AG08396 (cell line): ENCODE data around the gene SLC22A1.
"Not testable (repeated sequence)": the region's sequence is repeated elsewhere in the genome, so short reads cannot be mapped to it uniquely, and the experiment has no call there.

Source experiments
- DNase-seq: peaks from one replicate; pipeline ENCODE4 v3.0.0; 2012; ENCODE audit warnings: low spot score, mixed read lengths

Gene SLC22A1

DNA sequence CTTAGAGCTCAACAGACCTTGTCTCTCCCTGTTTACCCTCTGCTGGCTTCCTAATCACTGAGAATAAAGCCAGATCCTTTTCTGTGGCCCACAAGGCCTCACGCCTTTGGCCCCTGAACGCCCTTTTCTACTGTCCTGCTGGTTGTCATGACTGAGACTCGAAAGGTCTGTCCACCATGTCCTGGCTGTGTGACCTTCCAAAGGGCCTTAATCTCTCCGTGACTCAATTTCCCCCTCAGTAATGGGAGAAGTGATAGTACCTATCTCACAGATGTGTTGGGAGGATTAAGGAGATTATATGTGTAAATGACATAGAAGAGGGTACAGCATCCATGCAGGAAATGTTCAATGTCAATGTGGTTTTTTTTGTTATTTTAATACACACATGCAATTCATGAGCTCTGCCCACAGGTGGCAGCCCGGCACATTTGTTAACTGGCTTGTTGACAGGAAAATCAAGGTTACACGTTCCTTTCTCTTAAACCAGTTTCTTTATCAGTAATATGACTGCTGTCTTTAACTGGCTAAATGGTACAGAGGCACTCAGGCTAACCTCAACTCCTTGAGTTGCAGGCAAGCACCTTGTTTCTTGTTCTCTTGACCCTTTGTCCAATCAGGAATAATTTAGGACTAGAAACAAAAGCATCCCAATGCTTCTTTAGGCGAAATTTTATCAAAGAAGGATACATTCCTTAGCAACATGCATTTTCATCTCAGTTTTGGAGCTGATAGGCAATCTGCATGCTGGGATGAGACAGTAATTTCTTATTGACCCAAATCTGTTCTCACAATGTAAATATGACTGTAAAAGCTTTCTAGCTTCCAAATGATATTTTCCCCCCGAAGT lies 16.6 kb downstream of the SLC22A1 start:
- peak; percentile 67 for DNase-seq

- DNase-seq = no peak
Observed at GRCh38 chr6:160138839-160139419, 17.3 kb downstream of the SLC22A1 start.

GRCh38 chr6:160139420-160139851 lies 17.8 kb downstream of the SLC22A1 start:
- peak; percentile 68 for DNase-seq

DNA sequence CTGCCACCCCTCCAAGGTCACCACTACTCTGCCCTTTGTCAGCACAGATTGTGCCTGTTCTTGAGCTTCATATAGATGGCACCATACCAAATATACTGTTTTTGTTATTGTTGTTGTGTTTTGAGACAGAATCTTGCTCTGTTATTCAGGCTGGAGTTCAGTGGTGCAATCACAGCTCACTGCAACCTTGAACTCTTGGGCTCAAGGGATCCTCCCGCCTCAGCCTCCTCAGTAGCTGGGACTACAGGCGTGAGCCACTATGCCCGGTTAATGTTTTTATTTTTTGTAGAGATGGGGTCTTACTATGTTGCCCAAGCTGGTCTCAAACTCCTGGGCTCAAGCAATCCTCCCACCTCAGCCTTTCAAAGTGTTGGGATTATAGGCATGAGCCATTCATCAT lies 18.9 kb downstream of the SLC22A1 start:
- not testable (repeated sequence) for DNase-seq

GRCh38 chr6:160141001-160141726 lies 19.5 kb downstream of the SLC22A1 start:
- DNase-seq = no peak

DNA sequence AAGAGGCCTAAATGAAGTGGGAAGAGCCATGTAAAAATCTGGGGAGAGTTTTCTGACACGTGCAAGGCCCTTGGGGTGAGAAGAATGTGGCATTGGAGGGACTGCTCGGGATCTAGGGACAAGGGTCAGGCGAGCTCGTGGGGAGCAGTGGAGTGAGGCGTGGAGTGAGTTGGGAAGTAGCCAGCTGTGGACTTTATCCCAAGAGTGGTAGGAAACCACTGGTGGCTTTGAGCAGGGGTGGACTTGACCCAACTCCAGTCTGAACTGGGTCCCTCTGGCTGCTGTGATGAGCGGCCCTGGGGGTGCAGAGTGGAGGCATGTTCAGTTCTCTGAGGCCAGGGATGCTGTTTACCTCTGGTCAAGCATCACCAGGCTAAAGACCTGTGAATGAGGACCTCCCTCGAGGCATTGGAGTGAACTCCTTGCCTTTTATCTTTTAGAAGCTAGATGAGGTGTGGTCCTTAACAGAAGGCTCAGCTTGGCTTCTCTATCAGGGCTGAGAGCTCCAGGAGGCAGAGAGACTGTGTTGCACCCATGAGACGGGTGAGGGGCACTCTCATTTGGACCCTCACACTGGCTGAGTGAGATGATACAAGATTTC lies 20.6 kb downstream of the SLC22A1 start:
- DNase-seq = no peak

- DNase-seq = no peak
Observed at GRCh38 chr6:160146454-160147145, 25.0 kb downstream of the SLC22A1 start.

DNA sequence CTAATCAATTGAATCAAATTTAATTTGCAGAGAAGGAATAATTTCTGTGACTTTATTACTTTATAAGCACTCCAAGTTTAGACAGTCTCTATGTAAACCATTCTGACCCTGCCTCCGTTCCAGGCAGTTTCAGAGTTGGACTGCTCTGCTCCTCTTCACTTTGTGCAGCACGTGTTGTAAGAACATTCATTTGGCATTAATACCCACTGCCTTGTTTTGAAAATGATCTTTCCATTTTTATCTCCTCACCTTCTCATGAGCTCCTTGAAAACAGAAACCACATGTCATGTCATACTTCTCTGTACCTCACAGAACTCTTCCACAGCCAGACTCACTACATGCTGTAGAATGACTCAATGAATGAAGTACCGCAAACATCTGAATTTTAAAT lies 25.5 kb downstream of the SLC22A1 start:
- DNase-seq = no peak

DNA sequence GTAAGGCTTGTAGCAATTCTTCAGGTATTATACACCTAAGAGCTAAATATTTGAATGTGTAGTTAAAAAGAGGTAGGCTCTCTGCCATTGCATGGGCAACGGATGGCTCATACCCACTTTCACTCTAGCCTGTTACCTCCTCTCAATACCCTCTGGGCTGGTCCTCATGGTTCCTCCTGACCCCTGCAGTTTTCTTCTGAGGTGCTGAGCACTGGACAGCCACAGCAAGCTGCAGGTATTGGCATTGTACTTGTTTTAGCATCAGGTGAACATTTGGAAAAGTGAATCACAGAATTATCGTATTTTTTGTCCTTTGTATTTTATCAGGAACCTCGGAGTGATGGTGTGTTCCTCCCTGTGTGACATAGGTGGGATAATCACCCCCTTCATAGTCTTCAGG lies 32.9 kb downstream of the SLC22A1 start:
- DNase-seq = no peak

- DNase-seq = no peak
Observed at GRCh38 chr6:160156842-160157241, 35.2 kb downstream of the SLC22A1 start.

DNA sequence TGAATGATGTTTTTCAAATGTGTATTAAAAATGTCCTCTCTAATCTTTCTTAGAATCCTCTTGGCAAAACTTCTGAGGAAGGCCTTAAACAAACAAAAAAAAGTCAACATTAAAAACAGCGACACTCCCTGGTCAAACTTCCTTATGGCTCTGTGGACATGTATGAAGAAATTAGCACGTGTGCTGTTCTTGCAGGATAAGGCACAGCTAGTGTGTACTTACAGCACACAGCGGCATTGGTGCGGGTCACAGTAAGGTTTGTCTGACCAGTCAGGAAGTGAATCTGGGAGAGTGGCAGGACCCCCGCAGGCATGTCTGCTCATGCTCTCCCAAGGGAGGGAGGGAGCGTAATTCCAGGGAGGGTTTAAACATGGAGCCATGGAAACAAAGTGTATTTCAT lies 38.8 kb downstream of the SLC22A1 start:
- DNase-seq = no peak

GRCh38 chr6:160160929-160161646 lies 39.5 kb downstream of the SLC22A1 start:
- no peak for DNase-seq

DNA sequence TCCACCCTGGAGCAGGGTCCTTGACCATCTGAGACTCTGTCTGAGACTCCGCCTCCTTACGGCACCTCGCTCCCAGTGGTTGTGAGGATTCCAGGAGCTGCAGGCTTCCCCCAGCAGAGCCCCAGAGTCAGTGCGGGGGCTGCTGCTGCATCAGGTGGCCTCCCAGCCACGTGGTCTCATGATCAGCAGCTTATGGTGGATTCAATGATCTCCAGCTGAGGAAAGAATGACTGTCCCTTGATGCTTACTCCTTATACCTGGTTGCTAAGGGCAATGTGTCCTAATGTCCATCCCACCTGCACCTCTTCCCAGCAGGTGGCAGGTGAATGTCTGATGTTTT lies 40.0 kb downstream of the SLC22A1 start:
- DNase-seq = no peak

DNA sequence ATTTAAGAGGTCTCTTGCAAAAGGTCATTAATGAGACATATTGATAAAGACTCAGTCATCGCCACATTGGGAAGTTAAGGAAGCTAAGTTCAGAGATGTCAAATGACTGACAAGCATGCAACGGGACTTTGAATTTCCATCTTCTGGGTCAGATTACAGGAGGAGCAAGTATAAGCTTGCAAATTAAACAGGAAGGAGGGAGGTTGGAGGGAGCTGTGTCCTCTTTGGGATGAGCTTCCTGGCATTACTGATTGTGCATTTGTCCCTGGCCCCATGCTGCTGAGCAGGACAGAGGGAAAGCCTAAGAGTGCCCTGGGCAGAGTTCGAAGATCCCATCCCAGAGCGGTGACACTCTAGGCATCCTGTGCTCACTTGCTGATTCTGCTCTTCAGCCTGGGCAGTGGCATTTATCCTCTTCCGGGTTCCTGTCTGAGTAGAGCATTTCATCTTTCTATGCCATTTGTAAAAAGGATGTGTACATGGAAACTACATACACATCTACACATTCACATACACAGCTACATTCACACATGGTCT lies 40.5 kb downstream of the SLC22A1 start:
- DNase-seq = no peak

- no peak for DNase-seq
Observed at GRCh38 chr6:160163425-160163824, 41.8 kb downstream of the SLC22A1 start.

GRCh38 chr6:160163912-160164311 lies 42.3 kb downstream of the SLC22A1 start:
- no peak for DNase-seq

DNA sequence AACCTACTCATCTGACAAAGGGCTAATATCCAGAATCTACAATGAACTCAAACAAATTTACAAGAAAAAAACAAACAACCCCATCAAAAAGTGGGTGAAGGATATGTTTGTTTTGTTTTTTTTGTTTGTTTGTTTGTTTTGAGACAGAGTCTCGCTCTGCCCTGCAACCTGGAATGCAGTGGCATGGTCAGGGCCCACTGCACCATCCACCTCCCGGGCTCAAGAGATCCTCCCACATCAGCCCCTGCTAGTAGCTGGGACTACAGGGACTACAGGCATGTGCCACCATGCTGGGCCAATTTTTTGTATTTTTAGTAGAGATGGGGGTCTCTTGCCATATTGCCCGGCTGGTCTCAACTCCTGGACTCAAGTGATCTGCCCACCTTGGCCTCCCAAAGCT lies 44.3 kb downstream of the SLC22A1 start:
- DNase-seq = not testable (repeated sequence)

GRCh38 chr6:160167604-160168399 lies 46.2 kb downstream of the SLC22A1 start:
- DNase-seq = no peak

DNA sequence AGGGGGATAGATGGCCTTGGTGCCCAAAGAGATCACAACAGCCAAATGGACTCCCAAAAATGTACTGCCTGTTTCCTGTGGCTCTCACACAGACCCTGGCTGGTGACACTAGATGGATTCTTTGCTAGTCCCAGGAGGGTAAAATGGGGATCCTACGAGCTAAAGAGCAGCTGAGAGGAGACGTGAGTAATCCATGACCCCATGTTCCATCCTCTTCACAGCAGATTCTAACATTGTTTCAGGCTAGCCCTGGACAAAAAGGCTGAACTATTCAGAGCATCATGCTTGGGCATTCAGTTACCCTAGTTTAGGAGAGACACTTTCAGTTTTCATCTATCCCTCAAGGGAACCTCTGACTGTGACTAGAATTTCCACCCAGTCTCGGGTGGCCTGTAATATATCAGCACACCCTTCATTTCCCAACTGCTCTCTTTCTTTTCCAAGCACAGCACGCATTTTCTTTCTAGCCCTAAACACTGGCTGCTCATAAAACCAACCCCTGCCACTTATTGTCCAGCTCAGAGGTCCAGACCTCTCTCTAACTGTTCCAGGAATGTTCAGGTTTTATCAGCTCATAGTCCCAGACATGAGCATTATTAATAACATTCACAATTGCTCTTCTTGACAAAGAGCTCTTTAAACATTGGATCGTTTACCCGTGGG lies 48.5 kb downstream of the SLC22A1 start:
- no peak for DNase-seq

DNA sequence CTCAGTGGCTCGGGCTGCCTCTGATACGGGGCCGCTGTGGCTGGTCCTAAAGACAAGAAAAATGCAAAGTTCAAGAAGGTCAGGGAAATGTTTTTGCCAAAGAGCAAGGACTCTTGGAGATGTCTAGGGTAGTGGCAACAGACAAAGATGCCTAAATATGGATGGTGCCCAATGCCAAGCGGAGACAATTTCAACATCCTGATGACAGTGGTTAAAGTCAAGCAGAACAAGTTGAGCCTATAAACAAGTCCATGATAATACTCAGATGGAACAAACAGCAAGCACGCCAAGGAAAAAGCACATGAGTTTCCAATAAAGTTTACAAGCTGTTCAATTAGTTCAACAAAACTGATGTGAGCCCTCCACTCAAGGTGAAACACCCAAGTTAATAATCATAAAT lies 51.1 kb downstream of the SLC22A1 start:
- no peak for DNase-seq
